Lower lobe of right lung (tissue), 2 donors: ENCODE results near the gene KCNA2. TPM values are rescaled to one million over a fixed set of nuclear protein-coding genes. Genes with fewer than 3 reads are reported as not detected.

Experiments used
- ATAC-seq, 2 donors: fragments of 200-7000 bp; cut with Tn5 transposase; one replicate each; pipeline ENCODE4 v1.9.1; 2020 to 2022; ENCODE audit warnings: mild to moderate bottlenecking in 2 of 2, moderate library complexity in 2 of 2
- DNase-seq: peaks from one replicate; pipeline ENCODE4 v3.0.0-alpha.2; 2020
- H3K27ac ChIP-seq: fragments of 200-600 bp; one replicate; pipeline ENCODE4 v1.8.0; 2022
- H3K27me3 ChIP-seq: fragments of 200-600 bp; one replicate; pipeline ENCODE4 v1.8.0; 2022; ENCODE audit warnings: low read depth
- H3K36me3 ChIP-seq: fragments of 200-600 bp; one replicate; pipeline ENCODE4 v1.8.0; 2022; ENCODE audit warnings: mild to moderate bottlenecking
- H3K4me1 ChIP-seq: fragments of 200-600 bp; one replicate; pipeline ENCODE4 v1.8.0; 2022
- H3K4me3 ChIP-seq: fragments of 200-600 bp; one replicate; pipeline ENCODE4 v1.8.0; 2022; ENCODE audit warnings: mild to moderate bottlenecking
- H3K9me3 ChIP-seq: fragments of 200-600 bp; one replicate; pipeline ENCODE4 v1.8.0; 2022
- intact Hi-C: fragments of 100-400 bp; cut with DNase I; formaldehyde crosslinking; loops from one replicate; pipeline ENCODE4 v1.11.0; 2022
- total RNA-seq: library from RNA; stranded (reverse); fragmentation: NEBNext Ultra II Directional; extraction: Animal tissue kit (Norgen Biotek cat#: 25700); gene quantifications from one replicate; pipeline ENCODE4 v1.2.1, GENCODE V29; 2021
- TF ChIP-seq, protein P1 (sequence below): fragments of 200-600 bp; IDR thresholded peaks from one replicate; pipeline ENCODE4 v1.8.0; 2022; ENCODE audit warnings: antibody characterized with exemption, mild to moderate bottlenecking
- donor health status: DM: no; HTN: yes; CAD: no; lungs with severe emphysema.

The KCNA2 gene
- total RNA-seq, 1 donor from 2014 or later: 0.77 TPM

DNA sequence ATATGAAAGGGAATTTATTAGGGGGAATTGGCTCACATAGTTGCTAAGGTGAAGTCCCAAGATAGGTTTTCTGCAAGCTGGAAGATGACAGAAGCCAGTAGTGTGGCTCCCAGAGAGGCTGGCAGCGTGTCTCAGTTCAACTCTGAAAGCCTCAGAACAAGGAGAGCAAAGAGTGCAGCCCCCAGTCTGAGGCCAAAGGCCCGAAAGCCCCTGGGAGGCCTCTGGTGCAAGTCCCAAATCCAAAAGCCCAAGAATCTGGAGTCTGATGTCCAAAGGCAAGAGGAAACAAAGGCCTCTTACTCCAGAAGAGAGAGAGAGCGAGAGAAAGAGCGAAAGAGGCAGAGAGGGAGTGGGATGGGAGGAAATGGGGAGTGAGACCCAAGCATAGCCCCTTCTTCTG is 18.3 kb downstream of the KCNA2 start:
- no peak overlapping the region for H3K4me3 ChIP-seq
- ATAC-seq: no peak
- no peaks in the 10 kb centered on the region for H3K4me1 ChIP-seq
- no peaks in the 10 kb centered on the region for H3K36me3 ChIP-seq
- intact Hi-C loops: no loop called here
- no peak overlapping the region for H3K27ac ChIP-seq
- TF ChIP-seq, protein P1, sequence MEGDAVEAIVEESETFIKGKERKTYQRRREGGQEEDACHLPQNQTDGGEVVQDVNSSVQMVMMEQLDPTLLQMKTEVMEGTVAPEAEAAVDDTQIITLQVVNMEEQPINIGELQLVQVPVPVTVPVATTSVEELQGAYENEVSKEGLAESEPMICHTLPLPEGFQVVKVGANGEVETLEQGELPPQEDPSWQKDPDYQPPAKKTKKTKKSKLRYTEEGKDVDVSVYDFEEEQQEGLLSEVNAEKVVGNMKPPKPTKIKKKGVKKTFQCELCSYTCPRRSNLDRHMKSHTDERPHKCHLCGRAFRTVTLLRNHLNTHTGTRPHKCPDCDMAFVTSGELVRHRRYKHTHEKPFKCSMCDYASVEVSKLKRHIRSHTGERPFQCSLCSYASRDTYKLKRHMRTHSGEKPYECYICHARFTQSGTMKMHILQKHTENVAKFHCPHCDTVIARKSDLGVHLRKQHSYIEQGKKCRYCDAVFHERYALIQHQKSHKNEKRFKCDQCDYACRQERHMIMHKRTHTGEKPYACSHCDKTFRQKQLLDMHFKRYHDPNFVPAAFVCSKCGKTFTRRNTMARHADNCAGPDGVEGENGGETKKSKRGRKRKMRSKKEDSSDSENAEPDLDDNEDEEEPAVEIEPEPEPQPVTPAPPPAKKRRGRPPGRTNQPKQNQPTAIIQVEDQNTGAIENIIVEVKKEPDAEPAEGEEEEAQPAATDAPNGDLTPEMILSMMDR: no peak
- no peak for DNase-seq
- peaks cover 20% of the 10 kb centered on the region for H3K27me3 ChIP-seq
- H3K9me3 ChIP-seq: no peaks in the 10 kb centered on the region

- Histone ChIP-seq H3K27ac (no peak overlapping the region), H3K9me3 (no peaks in the 10 kb centered on the region), H3K4me3 (no peak overlapping the region), H3K27me3 (peaks cover 13% of the 10 kb centered on the region), H3K36me3 (no peaks in the 10 kb centered on the region), H3K4me1 (no peaks in the 10 kb centered on the region)
- TF ChIP-seq, protein P1: no peak
- ATAC-seq: no peak
- DNase-seq: no peak
- intact Hi-C loops: no loop called here
These were observed 20.7 kb downstream of the KCNA2 start for GRCh38 chr1:110585481-110585880.

DNA sequence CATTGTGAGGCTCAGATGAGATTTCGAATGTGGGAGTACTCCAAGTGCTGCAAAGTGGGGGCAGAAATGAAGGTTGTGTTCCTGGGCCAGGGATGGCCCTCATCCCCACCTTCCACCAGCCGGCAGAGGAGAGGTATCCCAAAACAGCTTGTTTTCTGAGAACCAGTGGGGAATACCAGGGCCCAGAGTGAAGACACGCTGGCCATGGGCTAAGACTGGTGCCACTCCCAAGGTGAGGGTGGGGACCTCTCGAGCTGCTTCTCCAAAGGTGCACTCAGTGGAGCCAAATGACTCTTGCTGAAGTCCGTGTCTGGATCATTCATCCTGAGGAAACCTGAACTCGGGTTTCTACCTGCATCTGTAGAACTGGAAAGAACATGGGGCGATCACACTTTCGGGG is 22.1 kb downstream of the KCNA2 start:
- H3K9me3 ChIP-seq: no peaks in the 10 kb centered on the region
- no peak overlapping the region for H3K4me3 ChIP-seq
- intact Hi-C loops: no loop called here
- H3K27me3 ChIP-seq: peaks cover 20% of the 10 kb centered on the region
- H3K36me3 ChIP-seq: no peaks in the 10 kb centered on the region
- H3K4me1 ChIP-seq: no peaks in the 10 kb centered on the region
- TF ChIP-seq, protein P1: no peak
- DNase-seq: no peak
- no peak overlapping the region for H3K27ac ChIP-seq
- ATAC-seq: no peak

DNA sequence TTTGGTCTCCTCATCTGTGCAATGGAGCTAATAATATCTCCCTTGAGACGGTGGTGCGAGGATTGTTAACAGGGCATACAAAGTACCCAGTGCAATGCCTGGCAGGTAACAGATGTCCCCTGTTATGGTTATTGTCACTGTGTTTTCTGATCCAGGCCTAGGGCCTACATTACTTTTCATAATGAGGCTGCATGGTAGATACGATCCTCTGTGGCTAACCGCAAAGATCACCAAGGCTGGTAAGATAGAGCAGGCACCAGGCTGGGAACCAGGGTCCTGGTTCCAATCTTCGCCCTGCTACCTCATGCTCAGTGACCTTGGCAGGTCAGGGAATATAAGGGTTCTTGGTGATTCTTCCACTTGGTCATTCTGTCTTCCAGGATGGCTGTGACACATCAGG is 22.7 kb downstream of the KCNA2 start:
- Histone ChIP-seq H3K9me3 (no peaks in the 10 kb centered on the region), H3K36me3 (no peaks in the 10 kb centered on the region), H3K4me3 (no peak overlapping the region), H3K27ac (no peak overlapping the region), H3K4me1 (no peaks in the 10 kb centered on the region), H3K27me3 (peaks cover 17% of the 10 kb centered on the region)
- DNase-seq (no peak), ATAC-seq (no peak)
- TF ChIP-seq, protein P1: no peak
- intact Hi-C loops: no loop called here

DNA sequence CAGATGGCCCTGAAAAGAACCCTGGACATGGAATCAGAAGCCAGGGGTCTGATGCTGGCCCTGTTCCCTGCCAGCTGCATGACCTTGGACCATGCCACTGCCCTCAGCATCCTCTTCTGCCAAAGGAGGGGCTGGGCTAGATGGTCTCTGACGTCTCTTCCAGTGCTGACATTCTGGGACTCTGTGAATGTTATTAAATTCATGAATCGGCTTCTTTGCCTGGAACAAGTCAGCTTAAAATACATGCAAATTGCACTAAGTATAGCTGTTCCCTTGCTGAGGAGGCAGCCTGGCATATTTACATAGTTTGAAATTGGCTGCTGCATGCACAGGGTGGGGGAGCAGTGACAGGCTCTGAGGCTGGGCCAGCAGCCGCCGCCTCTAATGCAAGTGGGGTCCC is 23.8 kb downstream of the KCNA2 start:
- Histone ChIP-seq H3K27me3 (peaks cover 6% of the 10 kb centered on the region), H3K27ac (no peak overlapping the region), H3K36me3 (no peaks in the 10 kb centered on the region), H3K9me3 (no peaks in the 10 kb centered on the region), H3K4me3 (no peak overlapping the region), H3K4me1 (no peaks in the 10 kb centered on the region)
- DNase-seq (no peak), ATAC-seq (no peak)
- intact Hi-C loops: no loop called here
- TF ChIP-seq, protein P1: no peak

- no peak for ATAC-seq
- no peak overlapping the region for H3K27ac ChIP-seq
- H3K9me3 ChIP-seq: no peaks in the 10 kb centered on the region
- H3K36me3 ChIP-seq: no peaks in the 10 kb centered on the region
- DNase-seq: no peak
- no peaks in the 10 kb centered on the region for H3K4me1 ChIP-seq
- H3K4me3 ChIP-seq: no peak overlapping the region
- intact Hi-C loops: no loop called here
- TF ChIP-seq, protein P1: no peak
- H3K27me3 ChIP-seq: peaks cover 6% of the 10 kb centered on the region
These were observed 24.4 kb downstream of the KCNA2 start for GRCh38 chr1:110581682-110582145.
